Gastrocnemius medialis (tissue), 4 donors: ENCODE data around the gene ARHGEF4.

ENCODE experiments used
- POLR2A ChIP-seq, 2 donors: fragments of 450-650 bp; IDR thresholded peaks; one replicate each; pipeline ENCODE4 v1.6.1; 2017; ENCODE audit warnings: antibody characterized with exemption in 2 of 2, mild to moderate bottlenecking in 2 of 2, moderate library complexity in 2 of 2
- TF ChIP-seq, protein P1 (sequence below), 5 experiments: fragments of 450-650 bp in 3 of 5; fragments of 200-600 bp in 2 of 5; sonication (generic) in 2 of 5; IDR thresholded peaks in 4 of 5; conservative IDR thresholded peaks in 1 of 5; 1 replicate in 4 of 5; 2 replicates in 1 of 5; pipeline ENCODE4 v1.5.1; 2016 to 2019; ENCODE audit warnings: antibody characterized with exemption in 5 of 5, mild to moderate bottlenecking in 3 of 5, moderate library complexity in 3 of 5

GRCh38 chr2:130797493-130798435 is 39.0 kb upstream of the ARHGEF4 start:
- TF ChIP-seq POLR2A (IDR thresholded peaks at IDR 0.05), result peak in 1 of 2 donors; percentile 11
- TF ChIP-seq, protein P1, sequence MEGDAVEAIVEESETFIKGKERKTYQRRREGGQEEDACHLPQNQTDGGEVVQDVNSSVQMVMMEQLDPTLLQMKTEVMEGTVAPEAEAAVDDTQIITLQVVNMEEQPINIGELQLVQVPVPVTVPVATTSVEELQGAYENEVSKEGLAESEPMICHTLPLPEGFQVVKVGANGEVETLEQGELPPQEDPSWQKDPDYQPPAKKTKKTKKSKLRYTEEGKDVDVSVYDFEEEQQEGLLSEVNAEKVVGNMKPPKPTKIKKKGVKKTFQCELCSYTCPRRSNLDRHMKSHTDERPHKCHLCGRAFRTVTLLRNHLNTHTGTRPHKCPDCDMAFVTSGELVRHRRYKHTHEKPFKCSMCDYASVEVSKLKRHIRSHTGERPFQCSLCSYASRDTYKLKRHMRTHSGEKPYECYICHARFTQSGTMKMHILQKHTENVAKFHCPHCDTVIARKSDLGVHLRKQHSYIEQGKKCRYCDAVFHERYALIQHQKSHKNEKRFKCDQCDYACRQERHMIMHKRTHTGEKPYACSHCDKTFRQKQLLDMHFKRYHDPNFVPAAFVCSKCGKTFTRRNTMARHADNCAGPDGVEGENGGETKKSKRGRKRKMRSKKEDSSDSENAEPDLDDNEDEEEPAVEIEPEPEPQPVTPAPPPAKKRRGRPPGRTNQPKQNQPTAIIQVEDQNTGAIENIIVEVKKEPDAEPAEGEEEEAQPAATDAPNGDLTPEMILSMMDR (IDR thresholded peaks at IDR 0.05 in 4 of 5, conservative IDR thresholded peaks at IDR 0.05 in 1 of 5), result peak; percentile 66 to 85 (median 71)
